NK-92 treated with Interleukin-12 subunit alpha and Interleukin-12 subunit beta, amount 100 ng/mL, for 24 hours (cell line): ENCODE data around the gene MSI1.
"Not testable (repeated sequence)": the region's sequence is repeated elsewhere in the genome, so short reads cannot be mapped to it uniquely, and the experiment has no call there.

Source experiments
- DNase-seq: peaks from one replicate; lab custom pipeline; 2025; lab: John Stamatoyannopoulos, UW

Gene MSI1

DNA sequence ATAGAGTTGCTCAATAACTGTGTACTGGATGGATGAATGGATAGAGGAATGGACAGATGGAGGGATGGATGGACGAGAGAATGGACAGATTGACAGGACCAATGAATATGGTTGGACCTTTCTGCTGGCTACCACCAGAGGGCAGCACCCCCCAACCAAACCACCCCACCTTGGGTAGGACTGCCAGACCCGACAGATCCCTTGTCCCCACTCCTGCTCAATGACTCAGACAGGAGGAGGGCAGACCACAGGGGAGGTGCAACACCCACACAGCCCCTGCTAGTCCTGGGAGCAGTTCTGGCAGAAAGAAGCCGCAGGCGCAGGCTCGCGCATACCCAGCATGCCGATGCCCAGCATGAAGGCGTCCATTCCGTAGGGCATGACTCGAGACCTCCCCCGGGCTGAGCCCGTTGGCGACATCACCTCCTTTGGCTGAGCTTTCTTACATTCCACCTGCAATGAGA lies 12.4 kb downstream of the MSI1 start:
- peak; percentile 51 for DNase-seq

DNA sequence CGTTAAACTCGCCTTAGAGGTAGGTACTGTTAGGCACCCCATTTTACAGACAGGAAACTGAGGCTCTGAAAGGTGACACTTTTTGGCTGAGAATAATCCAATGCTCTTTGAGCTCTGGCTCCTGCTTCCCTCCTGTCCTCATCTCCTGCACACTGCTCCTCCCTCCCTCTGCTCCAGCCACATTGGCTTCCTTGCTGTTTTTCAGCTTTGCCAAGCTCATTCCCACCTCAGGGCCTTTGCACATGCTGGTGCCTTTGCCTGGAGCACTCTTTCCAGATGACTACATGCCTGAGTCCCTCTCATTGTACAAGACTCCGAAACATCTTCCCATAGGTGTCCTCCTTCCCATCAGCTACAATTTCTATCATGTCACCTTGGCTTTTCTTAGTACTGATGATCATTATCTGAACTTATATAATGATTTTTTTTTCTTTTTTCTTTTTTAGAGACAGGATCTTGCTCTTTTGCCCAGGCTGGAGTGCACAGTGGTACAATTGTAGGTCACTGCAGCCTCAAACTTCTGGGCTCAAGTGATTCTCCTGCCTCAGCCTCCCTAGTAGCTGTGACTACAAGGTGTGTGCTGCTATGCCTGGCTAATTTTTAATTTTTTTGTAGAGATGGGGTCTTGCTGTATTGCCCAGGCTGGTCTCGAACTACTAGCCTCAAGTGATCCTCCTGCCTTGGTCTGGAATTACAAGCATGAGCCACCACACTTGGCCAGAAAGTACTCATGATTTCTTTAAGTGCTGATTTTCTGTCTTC lies 15.2 kb downstream of the MSI1 start:
- no peak for DNase-seq

DNA sequence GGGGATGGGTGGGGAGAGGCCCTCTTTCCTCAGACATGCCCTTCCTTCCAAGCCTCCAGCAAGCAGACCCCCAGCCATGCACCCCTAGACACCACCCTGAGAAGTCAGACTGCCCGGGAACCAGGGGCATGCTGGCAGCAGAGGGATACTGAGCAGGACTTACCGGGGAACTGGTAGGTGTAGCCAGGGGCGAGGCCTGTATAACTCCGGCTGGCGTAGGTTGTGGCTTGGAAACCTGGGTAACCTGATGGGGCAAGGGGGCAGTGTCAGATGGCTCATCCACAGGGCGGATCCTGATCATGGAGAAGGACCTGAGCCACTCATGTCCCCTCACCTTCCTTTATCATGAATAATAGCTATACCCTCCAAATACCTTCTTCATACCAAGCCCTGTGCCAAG lies 15.8 kb downstream of the MSI1 start:
- no peak for DNase-seq

DNA sequence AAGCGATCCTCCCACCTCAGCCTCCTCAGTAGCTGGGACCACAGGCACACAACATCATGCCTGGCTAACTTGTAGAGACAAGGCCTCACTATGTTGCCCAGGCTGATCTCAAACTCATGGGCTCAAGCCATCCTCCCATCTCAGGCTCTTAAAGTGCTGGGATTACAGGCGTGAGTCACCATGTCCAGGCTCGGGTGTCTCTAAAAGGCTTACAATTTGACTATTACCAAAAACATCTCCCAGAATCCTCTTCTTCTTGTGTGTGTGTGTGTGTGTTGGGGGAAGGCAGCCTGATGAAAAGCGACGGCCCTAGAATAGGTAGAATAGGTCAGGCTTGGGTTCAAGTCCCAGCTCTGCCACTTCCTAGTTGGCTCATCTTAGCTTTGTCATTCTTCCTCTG lies 16.8 kb downstream of the MSI1 start:
- no peak for DNase-seq

DNA sequence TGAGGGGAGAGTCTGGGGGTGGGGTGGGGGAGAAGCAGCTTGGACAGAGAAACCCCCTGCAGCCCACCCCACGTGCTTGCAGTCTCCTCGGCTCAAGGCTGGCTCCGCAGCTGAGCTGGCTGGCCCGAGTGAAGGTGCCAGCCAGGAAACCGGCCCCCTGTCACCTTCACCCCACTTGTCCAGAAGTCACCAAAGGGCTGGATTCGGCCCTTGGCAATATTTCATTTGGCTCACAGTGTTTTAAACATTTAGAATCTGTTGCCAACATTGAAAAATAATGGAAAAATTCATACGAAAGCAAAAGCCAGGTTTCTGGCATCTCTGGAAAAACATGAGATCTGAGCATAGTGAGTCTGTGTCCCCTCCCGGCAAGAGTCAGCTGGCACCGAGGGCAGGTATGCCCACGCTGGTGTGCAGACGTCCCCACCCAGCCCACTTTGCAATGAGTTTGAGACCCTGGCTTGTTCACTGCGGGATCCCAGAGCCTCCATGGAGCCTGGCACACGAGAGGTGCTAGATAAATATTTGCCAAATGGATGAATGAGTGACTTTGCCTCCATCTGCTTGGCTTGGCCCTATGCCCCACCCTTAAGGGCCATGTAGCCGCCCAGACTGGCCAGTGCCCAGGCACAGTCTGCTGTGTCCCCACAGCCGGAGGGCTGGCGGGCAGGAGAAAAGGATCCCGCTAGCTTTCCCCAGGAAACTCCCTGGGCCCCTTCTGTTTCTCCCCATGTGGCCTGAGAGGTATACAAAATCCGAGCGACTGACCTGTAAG lies 18.2 kb downstream of the MSI1 start:
- DNase-seq, result no peak

DNA sequence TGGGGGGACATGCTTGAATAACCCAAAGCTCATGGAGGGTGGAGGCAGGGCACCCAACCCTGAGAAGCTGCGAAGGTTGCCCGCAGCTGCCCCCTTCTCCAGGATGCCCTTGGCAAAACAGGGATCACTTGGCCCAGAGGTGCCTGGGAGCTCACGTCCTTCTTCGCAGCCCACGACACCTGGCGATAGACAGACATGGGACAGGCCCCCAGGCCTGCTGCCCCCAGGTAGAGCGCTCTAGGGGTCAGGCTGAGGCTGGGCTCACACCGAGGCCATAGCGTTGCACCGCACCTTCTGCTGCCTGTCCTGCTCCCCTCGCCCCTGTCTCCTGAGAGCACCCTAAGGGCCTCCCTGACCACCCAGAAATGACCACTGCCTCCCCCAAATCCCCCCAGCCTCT lies 21.2 kb downstream of the MSI1 start:
- no peak for DNase-seq

DNA sequence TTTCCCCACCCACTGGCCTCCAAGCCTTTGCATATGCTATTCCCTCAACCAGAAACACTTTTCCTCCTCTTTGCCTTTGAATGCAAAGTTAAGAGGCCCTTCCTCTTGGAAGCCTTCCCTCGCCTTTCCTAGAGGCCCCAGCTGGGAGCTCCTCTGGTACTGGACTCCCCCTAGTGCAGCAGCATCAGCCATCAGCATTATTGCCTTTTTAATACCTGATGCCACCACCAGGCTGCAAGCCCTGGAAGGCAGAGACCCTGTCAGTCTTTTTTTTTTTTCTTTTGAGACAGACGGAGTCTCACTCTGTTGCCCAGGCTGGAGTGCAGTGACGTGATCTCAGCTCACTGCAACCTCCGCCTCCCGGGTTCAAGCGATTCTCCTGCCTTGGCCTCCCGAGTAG lies 22.3 kb downstream of the MSI1 start:
- DNase-seq, result no peak

DNA sequence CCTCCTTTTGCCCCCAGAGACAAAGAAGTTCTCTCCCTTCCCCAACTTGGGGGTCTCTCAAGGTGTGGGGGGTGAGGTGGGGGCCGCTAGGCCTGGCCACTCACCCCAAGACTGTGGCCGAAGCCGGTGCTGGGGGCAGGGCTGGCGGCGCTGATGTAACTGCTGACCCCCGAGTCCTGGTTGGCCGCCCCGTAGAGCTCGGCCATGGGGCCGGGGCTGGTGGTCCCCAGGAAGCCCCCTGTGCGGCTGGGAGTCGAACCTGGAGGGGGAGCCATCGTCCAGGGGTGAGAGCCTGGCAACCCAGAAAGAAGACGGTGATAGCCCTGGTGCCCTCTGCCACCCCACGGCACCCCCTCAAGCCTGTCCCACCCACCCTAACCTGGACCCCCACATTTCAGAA lies 22.9 kb downstream of the MSI1 start:
- DNase-seq, result no peak

DNA sequence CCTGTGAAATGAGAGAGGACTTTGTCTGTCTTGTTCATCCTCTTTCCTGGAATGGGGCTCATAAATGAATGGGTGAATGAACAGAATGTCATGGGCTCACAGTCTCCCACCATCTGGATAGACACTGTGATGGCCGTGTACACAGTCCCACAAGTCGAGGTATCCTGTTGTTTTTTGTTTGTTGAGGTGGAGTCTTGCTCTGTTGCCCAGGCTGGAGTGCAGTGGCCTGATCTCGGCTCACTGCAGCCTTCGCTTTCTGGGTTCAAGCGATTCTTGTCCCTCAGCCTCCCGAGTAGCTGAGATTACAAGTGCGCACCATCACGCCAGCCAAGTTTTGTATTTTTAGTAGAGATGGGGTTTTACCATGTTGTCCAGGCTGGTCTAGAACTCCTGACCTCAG lies 25.3 kb downstream of the MSI1 start:
- no peak for DNase-seq

DNA sequence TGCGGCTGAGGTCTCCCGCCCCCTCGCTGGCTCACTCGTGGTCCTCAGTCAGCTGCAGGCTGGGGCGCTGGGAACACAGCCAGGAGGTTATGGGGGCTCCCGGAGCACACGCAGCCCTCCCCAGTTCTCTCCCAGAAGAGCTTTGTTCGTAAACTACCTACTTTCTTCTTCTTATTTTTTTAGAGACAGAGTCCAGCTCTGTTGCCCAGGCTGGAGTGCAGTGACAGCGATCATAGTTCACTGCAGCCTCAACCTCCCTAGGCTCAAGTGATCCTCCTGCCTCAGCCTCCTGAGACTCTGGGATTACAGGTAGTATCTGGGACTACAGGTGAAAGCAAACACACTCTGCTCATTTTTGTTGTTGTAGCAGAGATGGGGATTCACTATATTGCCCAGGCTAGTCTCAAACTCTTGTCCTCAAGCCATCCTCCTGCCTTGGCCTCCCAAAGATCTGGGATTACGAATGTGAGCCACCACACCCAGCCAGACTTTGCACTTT lies 25.9 kb downstream of the MSI1 start:
- DNase-seq, result no peak

DNA sequence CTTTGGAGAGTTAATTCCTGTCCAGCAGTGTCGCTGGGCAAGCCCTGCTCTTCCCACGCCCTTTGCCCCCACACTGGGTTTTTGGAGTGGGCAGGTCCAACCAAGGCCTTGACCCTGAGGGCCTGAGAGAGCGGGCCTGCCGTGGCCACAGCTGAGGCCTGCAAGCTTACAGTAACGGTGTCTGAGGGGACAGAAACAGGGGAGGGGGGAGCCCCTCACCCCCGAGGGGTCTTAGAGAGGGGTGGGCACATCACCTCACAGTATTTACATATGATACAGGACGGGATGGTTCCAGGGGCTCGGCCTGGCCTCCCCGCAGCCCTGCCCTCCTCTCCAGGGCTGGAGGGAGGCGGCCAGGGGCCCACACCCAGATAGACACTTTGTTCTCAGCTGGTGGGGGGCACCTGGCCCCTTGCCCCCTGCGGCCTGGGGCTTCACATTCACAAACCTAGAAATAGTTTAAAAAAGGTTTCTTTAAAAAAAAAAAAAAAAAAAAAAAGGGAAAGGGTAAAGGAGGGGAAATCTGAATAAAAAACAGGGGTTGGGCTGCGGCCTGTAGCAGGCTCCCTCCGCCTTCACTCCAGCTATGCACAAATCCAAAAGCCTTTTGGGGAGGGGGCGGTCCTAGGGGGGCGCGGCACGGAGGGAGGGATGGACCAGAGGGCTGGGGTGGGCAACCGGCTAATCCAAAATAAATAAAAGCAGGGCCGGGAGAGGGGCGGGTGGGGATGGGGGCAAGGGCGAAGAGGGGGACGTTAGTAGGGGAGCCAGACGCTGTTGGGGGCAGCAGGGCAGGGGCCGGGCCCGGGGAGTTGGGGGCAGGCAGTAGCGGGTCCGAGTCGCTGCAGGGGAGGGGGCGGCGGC lies 26.6 kb downstream of the MSI1 start:
- no peak for DNase-seq

DNA sequence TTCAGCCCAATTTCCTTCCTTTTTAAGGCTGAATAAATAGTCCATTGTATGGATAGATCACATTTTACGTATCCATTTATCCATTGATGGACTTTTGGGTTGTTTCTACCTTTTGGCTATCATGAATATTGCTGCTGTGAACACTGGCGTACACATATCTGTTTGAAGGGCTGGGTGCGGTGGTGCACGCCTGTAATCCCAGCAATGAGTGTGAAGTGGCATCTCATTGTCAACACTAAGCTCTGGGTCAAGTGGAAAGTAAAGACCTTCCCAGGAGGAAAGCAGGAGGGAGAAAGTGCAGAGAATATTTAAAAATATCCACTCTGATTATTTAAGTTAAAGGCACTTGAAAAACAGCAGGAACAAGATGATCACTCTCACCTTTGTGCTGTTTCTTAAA lies 29.7 kb downstream of the MSI1 start:
- no peak for DNase-seq

DNA sequence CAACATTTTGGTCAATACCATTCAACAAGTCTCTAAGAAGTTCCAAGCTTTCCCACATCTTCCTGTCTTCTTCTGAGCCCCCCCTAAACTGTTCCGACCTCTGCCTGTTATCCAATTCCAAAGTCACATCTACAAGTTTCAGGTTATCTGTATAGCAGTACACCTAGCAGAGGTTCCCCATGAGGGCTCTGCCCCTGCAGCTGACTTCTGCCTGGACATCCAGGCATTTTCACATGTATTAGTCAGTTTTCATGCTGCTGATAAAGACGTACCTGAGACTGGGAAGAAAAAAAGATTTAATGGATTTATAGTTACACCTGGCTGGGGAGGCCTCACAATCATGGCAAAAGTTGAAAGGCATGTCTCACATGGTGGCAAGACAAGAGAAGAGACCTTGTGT lies 31.2 kb downstream of the MSI1 start:
- DNase-seq, result no peak

DNA sequence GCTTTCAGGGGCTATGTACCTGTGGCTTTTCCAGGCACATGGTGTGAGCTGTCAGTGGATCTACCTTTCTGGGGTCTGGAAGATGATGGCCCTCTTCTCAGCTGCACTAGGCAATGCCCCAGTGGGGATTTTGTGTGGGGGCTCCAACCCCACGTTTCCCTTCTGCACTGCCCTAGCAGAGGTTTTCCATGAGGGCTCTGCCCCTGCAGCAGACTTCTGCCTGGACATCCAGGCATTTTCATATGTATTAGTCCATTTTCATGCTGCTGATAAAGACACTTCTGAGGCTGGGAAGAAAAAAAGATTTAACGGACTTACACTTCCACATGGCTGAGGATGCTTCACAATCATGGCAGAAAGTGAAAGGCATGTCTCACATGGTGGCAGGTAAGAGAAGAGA lies 32.6 kb downstream of the MSI1 start:
- not testable (repeated sequence) for DNase-seq

DNA sequence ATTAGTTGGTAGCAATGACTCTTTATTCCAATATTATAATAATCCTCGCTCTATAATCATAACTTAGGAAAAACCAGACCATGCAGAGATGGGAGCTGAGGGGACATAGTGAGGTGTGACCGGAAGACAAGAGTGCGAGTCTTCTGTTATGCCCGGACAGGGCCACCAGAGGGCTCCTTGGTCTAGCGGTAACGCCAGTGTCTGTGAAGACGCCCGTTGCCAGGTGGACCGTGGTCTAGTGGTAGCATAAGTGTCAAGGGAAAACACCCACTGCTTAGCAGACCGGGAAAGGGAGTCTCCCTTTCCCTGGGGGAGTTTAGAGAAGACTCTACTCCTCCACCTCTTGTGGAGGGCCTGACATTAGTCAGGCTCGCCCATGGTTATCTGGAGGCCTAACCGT lies 33.5 kb downstream of the MSI1 start:
- DNase-seq, result not testable (repeated sequence)

DNA sequence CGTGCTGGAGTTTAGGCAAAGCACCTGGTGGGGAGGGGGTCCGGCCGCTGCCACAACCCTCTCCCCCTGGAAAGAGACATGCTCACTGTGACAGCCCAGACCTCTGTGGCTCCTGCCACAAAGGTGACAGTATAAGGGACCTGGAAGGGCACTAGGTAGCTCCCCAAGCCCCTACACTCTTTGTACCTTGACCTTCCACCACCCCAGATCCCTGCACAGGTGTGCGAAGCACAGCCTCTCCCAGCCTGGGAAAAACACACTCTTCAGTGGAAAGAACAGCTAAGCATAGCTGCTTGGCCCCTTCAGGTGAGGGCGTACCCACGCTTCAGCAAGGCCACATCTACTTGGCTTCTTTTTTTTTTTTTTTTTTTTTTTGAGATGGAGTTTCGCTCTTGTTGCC lies 36.4 kb downstream of the MSI1 start:
- no peak for DNase-seq

DNA sequence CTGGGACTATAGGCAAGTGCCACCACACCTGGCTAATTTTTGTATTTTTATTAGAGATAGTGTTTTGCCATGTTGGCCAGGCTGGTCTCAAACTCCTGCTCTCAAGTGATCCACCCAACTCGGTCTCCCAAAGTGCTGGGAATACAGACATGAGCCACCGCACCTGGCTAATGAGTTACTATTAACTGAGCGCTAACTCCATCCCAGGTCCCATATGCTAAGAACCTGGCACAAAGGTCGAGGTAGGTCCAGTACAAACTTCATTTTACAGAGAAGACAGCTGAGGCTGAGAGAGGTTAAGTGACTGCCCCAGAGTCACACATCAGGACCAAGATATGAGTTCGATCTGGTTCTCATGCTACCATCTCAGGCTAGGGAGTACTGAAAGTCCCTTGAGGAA lies 36.9 kb downstream of the MSI1 start:
- no peak for DNase-seq

DNA sequence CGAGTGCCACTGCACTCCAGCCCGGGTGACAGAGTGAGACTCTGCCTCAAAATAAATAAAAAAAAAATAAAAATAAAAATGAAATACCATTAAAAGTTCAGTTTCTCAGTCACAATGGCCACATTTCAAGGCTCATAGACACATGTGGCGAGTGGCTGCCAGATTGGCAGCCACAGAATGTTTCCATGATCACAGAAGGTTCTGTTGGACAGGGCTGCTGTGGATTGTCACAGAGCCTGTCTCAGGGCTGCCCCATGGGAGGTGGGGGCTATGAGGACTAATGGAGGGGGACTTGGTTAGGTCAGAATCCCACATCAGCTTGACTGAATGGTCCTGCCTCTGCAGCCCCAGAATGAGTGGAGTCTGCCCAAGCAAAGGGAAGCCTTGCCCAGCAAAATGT lies 37.6 kb downstream of the MSI1 start:
- no peak for DNase-seq

DNA sequence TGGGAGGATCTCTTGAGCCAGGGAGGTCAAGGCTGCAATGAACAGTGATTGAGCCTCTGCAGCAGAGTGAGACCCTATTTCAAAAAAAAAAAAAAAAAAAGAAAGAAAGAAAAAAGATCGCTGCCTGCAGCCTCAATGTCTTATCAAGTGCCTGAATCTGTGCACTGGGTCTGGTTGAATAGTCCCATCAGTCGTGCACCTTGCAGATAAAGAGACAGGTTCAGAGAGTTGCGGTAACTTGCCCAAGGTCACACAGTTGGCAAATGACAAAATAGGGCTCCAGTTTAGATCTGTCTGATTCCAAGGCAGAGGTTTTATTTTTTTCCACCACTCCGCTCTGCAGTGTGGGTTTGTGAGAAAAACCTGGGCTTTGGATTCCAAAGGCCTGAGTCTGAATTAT lies 40.7 kb downstream of the MSI1 start:
- DNase-seq, result no peak

DNA sequence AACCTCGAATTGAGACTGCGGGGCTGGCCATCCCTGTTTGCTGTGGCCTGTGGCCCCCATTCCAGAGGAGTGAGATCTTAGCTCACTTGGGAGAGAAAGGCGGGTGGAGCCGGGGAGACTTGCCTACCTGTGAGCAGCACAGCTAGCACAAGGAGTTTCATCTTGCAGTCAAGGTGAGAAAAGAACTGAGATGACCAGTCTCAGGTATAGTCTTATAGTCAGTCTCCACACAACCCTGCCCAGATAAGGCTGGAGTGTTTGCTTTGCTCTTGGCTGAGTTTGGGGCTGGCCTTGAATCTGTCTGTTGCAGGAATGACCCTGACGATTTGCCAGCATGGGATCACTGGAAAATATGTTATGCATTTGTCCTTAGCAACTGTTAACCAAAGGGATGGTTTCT lies 41.4 kb downstream of the MSI1 start, which contains the start of gene PLA2G1B:
PLA2G1B (minus strand) TSS at position 187 of the 400 bp plus-strand sequence; CDS start at position 161, 26 bp downstream.
- DNase-seq, result no peak

DNA sequence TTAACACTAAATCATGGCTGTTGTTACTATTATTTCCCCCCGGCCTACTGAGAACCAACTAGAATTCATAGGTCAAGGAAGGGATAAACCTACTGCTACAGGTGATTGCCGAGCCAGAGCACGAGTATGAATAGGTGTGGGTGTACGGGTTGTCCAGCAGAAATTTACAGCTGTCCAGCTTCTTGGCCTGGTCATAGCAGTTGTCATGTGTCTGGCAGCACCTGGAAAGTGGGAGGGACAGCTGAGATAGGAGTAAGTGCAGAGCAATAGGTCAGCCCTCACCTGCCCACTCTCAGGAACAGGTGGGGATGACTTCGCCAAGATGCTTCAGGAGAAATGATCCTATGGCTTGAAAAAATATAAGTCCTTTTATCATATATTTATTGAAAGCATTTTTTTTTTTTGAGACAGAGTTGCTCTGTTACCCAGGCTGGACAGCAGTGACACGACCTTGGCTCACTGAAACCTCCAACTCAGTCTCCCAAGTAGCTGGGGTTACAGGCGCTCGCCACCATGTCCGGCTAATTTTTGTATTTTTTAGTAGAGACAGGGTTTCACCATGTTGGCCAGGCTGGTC lies 44.0 kb downstream of the MSI1 start:
- no peak for DNase-seq

DNA sequence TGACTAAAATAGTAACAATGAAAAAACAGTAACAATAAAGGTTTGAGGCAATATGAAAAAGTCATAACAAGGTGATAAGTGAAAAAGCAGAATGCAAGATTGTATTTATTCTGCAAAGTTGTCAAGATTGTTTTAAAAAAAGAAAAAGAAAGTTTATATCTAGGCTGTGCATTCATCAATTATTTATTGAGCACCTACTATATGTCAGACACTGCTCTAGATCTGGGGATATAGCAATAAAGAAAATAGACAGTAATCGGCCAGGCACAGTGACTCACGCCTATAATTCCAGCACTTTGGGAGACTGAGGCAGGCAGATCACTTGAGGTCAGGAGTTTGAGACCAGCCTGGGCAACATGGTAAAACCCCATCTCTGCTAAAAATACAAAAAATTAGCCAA lies 45.2 kb downstream of the MSI1 start:
- DNase-seq, result no peak
